Measurements from ENCODE around the gene ITCH. TPM values are rescaled to one million over a fixed set of nuclear protein-coding genes. Genes with fewer than 3 reads are reported as not detected.
A peak's percentile ranks its signal among the peaks of the same experiment; 100 is the strongest.
"Not testable (repeated sequence)": the region's sequence is repeated elsewhere in the genome, so short reads cannot be mapped to it uniquely, and the experiment has no call there.

ITCH gene
- total RNA-seq, 4 donors from 2014 or later: 50.3 to 67.6 (median 55.2) TPM

- TF ChIP-seq, protein P1, sequence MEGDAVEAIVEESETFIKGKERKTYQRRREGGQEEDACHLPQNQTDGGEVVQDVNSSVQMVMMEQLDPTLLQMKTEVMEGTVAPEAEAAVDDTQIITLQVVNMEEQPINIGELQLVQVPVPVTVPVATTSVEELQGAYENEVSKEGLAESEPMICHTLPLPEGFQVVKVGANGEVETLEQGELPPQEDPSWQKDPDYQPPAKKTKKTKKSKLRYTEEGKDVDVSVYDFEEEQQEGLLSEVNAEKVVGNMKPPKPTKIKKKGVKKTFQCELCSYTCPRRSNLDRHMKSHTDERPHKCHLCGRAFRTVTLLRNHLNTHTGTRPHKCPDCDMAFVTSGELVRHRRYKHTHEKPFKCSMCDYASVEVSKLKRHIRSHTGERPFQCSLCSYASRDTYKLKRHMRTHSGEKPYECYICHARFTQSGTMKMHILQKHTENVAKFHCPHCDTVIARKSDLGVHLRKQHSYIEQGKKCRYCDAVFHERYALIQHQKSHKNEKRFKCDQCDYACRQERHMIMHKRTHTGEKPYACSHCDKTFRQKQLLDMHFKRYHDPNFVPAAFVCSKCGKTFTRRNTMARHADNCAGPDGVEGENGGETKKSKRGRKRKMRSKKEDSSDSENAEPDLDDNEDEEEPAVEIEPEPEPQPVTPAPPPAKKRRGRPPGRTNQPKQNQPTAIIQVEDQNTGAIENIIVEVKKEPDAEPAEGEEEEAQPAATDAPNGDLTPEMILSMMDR (IDR thresholded peaks at IDR 0.05): no peak
- no peak for DNase-seq (ENCODE audit: low spot score)
- ATAC-seq (ENCODE audit: low FRiP score): peak; percentile 64
Observed at GRCh38 chr20:34363465-34364222, 571 bp downstream of the ITCH start.

DNA sequence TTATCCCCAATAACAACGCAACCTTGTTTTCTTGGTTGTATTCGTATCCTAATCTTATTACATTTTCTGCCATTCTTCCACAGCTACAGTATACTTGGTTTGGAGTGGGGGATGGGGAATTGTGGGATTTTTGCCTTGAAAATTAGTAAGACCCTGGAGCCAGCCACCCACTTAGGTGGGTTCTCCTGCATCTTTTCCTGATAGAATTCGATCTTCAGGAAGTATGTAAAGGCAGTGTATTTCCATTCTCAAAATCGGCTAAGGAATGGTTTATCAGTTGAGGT lies 1.1 kb downstream of the ITCH start:
- DNase-seq (ENCODE audit: low spot score): no peak
- TF ChIP-seq, protein P1 (IDR thresholded peaks at IDR 0.05): no peak
- ATAC-seq (ENCODE audit: low FRiP score): no peak

DNA sequence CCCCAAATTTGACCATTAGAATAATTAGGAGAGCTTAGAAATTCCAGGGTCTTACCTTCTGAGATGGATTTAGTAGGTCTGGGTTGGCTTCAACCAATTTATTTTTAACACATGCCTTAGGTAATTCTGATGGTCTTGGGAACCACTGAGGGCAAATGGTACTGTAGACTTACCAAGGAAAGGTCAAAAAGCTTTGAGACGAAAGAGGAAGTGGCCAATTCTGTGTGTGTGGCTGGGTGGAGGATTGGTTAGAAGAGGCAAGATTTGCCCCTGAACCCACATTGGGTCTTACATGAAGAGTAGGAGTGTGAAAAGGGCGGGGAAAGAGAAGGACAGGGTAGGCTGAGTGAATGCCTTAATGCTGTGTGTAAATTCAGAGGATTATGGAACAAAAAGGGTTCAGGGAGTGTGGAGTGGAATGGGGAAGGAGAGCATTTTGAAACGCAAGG lies 2.7 kb downstream of the ITCH start:
- DNase-seq (ENCODE audit: low spot score): no peak
- TF ChIP-seq, protein P1 (IDR thresholded peaks at IDR 0.05): no peak
- ATAC-seq (ENCODE audit: low FRiP score): no peak

DNA sequence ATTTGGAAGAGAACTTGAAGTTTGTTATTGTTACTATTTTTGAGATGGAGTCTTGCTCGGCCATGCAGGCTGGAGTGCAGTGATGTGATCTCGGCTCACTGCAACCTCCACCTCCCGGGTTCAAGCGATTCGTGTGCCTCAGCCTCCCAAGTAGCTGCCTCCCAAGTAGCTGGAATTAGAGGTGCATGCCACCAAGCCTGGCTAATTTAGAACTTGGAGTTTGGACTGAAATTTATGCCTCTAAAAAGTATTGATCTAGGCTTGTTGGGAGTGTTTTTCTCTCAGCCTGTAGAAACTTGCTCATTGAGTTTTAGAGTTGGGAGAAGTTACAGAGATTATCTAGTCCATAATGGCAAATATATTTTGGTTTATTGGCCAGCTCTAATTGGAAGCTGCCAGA lies 4.1 kb downstream of the ITCH start:
- ATAC-seq (ENCODE audit: low FRiP score) (no peak), DNase-seq (ENCODE audit: low spot score) (no peak)
- TF ChIP-seq, protein P1 (IDR thresholded peaks at IDR 0.05): no peak

GRCh38 chr20:34367911-34368310 lies 4.8 kb downstream of the ITCH start:
- ATAC-seq (ENCODE audit: low FRiP score); DNase-seq (ENCODE audit: low spot score): not testable (repeated sequence)

- TF ChIP-seq, protein P1 (IDR thresholded peaks at IDR 0.05): no peak
- DNase-seq (ENCODE audit: low spot score): no peak
- no peak for ATAC-seq (ENCODE audit: low FRiP score)
Observed at GRCh38 chr20:34368547-34368946, 5.5 kb downstream of the ITCH start.

DNA sequence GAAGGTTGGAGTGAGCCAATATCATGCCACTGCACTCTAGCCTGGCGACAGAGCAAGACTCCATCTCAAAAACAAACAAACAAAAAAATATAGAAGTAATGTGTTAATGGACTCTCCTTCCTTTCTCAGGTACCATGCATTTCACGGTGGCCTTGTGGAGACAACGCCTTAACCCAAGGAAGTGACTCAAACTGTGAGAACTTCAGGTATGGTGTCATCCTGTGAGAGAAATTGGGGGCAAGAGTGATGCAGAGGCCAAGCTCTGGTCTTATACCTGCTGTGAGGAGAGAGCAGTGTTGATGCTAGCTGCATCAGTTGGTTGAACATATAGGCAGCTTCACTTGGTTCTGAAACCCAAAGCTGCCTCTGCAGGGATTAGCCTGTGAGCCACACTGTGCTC lies 6.2 kb downstream of the ITCH start:
- ATAC-seq (ENCODE audit: low FRiP score): no peak
- no peak for DNase-seq (ENCODE audit: low spot score)
- TF ChIP-seq, protein P1 (IDR thresholded peaks at IDR 0.05): no peak

All from omental fat pad (tissue), 4 donors.